Ishikawa (cell line): ENCODE measurements around the gene MDN1.

Source experiments
- CEBPB ChIP-seq: IDR thresholded peaks from 2 replicates; pipeline ENCODE4 v1.6.1; 2012
- EGR1 ChIP-seq: IDR thresholded peaks from 2 replicates; pipeline ENCODE4 v1.6.1; 2012
- FOXM1 ChIP-seq: IDR thresholded peaks from 2 replicates; pipeline ENCODE4 v1.6.1; 2012; ENCODE audit warnings: low read depth, borderline replicate concordance
- TAF1 ChIP-seq: IDR thresholded peaks from 2 replicates; pipeline ENCODE4 v1.6.1; 2012; ENCODE audit warnings: low read depth, mild to moderate bottlenecking
- TCF12 ChIP-seq: IDR thresholded peaks from 2 replicates; pipeline ENCODE4 v1.6.1; 2012; ENCODE audit warnings: low read depth
- TF ChIP-seq, protein P1 (sequence below): IDR thresholded peaks from 2 replicates; pipeline ENCODE4 v1.6.1; 2012; ENCODE audit warnings: low read depth, mild to moderate bottlenecking

GRCh38 chr6:89610149-89610642 is 209.4 kb downstream of the MDN1 start:
- TF ChIP-seq CEBPB (no peak), TAF1 (no peak), TCF12 (no peak), EGR1 (no peak), FOXM1 (no peak)
- TF ChIP-seq, protein P1, sequence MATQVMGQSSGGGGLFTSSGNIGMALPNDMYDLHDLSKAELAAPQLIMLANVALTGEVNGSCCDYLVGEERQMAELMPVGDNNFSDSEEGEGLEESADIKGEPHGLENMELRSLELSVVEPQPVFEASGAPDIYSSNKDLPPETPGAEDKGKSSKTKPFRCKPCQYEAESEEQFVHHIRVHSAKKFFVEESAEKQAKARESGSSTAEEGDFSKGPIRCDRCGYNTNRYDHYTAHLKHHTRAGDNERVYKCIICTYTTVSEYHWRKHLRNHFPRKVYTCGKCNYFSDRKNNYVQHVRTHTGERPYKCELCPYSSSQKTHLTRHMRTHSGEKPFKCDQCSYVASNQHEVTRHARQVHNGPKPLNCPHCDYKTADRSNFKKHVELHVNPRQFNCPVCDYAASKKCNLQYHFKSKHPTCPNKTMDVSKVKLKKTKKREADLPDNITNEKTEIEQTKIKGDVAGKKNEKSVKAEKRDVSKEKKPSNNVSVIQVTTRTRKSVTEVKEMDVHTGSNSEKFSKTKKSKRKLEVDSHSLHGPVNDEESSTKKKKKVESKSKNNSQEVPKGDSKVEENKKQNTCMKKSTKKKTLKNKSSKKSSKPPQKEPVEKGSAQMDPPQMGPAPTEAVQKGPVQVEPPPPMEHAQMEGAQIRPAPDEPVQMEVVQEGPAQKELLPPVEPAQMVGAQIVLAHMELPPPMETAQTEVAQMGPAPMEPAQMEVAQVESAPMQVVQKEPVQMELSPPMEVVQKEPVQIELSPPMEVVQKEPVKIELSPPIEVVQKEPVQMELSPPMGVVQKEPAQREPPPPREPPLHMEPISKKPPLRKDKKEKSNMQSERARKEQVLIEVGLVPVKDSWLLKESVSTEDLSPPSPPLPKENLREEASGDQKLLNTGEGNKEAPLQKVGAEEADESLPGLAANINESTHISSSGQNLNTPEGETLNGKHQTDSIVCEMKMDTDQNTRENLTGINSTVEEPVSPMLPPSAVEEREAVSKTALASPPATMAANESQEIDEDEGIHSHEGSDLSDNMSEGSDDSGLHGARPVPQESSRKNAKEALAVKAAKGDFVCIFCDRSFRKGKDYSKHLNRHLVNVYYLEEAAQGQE, result no peak
